Peyer's patch (tissue), 4 donors: ENCODE data around the gene FNDC3A.

Source experiments
- CTCF ChIP-seq, 6 experiments: fragments of 450-650 bp in 4 of 6; fragments of 200-600 bp in 2 of 6; sonication (generic) in 1 of 6; IDR thresholded peaks; one replicate each; pipeline ENCODE4 v1.5.1; 2017 to 2019; ENCODE audit warnings: antibody characterized with exemption in 6 of 6, mild to moderate bottlenecking in 3 of 6, moderate library complexity in 1 of 6
- POLR2A ChIP-seq, 2 donors: fragments of 450-650 bp; IDR thresholded peaks; one replicate each; pipeline ENCODE4 v1.5.1; 2017; ENCODE audit warnings: antibody characterized with exemption in 2 of 2, mild to moderate bottlenecking in 2 of 2, moderate library complexity in 2 of 2

- TF ChIP-seq CTCF (IDR thresholded peaks at IDR 0.05) (no peak), POLR2A (IDR thresholded peaks at IDR 0.05) (no peak)
Observed at GRCh38 chr13:49226613-49227012, 250.9 kb downstream of the FNDC3A start.
